Spleen (tissue), 11 donors: ENCODE results near the gene CUX1. TPM values are rescaled to one million over a fixed set of nuclear protein-coding genes. Genes with fewer than 3 reads are reported as not detected.
A peak's percentile ranks its signal among the peaks of the same experiment; 100 is the strongest.

Experiments used
- DNase-seq: peaks from one replicate; pipeline ENCODE4 v3.0.0-alpha.2; 2020
- H3K27ac ChIP-seq, 8 donors: fragments of 200-600 bp; sonication (generic) in 7 of 8; 1 replicate in 4 of 8; 2 replicates in 4 of 8; pipeline versions ENCODE4 v1.5.0 to v1.8.0; 2016 to 2021; ENCODE audit warnings: inconsistent platforms in 4 of 8, mild to moderate bottlenecking in 4 of 8, moderate library complexity in 1 of 8
- H3K27me3 ChIP-seq, 7 donors: fragments of 200-600 bp; sonication (generic) in 6 of 7; replicated peaks in 1 of 7; 1 replicate in 4 of 7; 2 replicates in 3 of 7; pipeline versions ENCODE4 v1.5.0 to v1.8.0; 2016 to 2021; ENCODE audit warnings: inconsistent platforms in 3 of 7, mild to moderate bottlenecking in 1 of 7
- H3K36me3 ChIP-seq, 6 donors: fragments of 200-600 bp; sonication (generic) in 5 of 6; 1 replicate in 4 of 6; 2 replicates in 2 of 6; pipeline versions ENCODE4 v1.5.0 to v1.8.0; 2016 to 2021; ENCODE audit warnings: inconsistent platforms in 2 of 6
- H3K4me1 ChIP-seq, 6 donors: fragments of 200-600 bp; sonication (generic) in 5 of 6; 1 replicate in 3 of 6; 2 replicates in 3 of 6; pipeline versions ENCODE4 v1.5.0 to v1.8.0; 2016 to 2021; ENCODE audit warnings: inconsistent platforms in 3 of 6
- H3K4me3 ChIP-seq, 8 donors: fragments of 200-600 bp; sonication (generic) in 7 of 8; 1 replicate in 4 of 8; 2 replicates in 4 of 8; pipeline versions ENCODE4 v1.5.0 to v1.8.0; 2016 to 2021; ENCODE audit warnings: inconsistent platforms in 4 of 8, mild to moderate bottlenecking in 4 of 8, moderate library complexity in 2 of 8
- H3K9me3 ChIP-seq, 8 donors: fragments of 200-600 bp; sonication (generic) in 7 of 8; 1 replicate in 4 of 8; 2 replicates in 4 of 8; pipeline versions ENCODE4 v1.5.0 to v1.8.0; 2016 to 2021; ENCODE audit warnings: inconsistent platforms in 4 of 8
- CTCF ChIP-seq, 11 experiments: fragments of 200-600 bp in 7 of 11; fragments of 450-650 bp in 4 of 11; sonication (generic) in 4 of 11; IDR thresholded peaks in 8 of 11; conservative IDR thresholded peaks in 3 of 11; 1 replicate in 7 of 11; 2 replicates in 4 of 11; pipeline versions ENCODE4 v1.4.0 to v1.8.0; 2016 to 2021; ENCODE audit warnings: antibody characterized with exemption in 11 of 11, inconsistent platforms in 4 of 11, mild to moderate bottlenecking in 1 of 11
- POLR2A ChIP-seq, 3 donors: fragments of 450-650 bp; IDR thresholded peaks; one replicate each; pipeline ENCODE4 v1.5.1; 2017; ENCODE audit warnings: antibody characterized with exemption in 3 of 3, mild to moderate bottlenecking in 1 of 3
- POLR2AphosphoS5 ChIP-seq, 3 donors: sonication (generic); formaldehyde crosslinking; IDR thresholded peaks; one replicate each; pipeline ENCODE4 v1.5.1; 2017; ENCODE audit warnings: antibody characterized with exemption in 3 of 3
- WGBS, 5 donors: extraction: QIAGEN DNeasy Blood & Tissue Kit in 3 of 5; methylation state at CpG; one replicate each; pipeline versions ENCODE4 v1.1.5 to v1.1.7; 2013 to 2018; 5-methylcytosine and 5-hydroxymethylcytosine counted together
- intact Hi-C: fragments of 100-400 bp; cut with DNase I; formaldehyde crosslinking; loops from one replicate; pipeline ENCODE4 v1.15.0; 2023; ENCODE audit warnings: low total_unique reads
- polyA plus RNA-seq, 3 donors: library from polyadenylated mRNA; stranded (reverse); fragments of 200-250 nt; gene quantifications; one replicate each; pipeline ENCODE4 v1.2.1, GENCODE V29; 2013
- total RNA-seq, 7 donors: library from RNA; depleted of rRNA in 3 of 7; stranded (reverse); fragments of >200 nt in 3 of 7; fragmentation: NEBNext Ultra II Directional in 4 of 7; extraction: Animal tissue kit (Norgen Biotek cat#: 25700) in 4 of 7; gene quantifications; one replicate each; pipeline versions ENCODE4 v1.1.0 to v1.2.1, GENCODE V29; 2016 to 2021
- donor health status: healthy with polysubstance abuse.
- donor health status: DM: no; HTN: no; CAD: no; lungs with moderate emphysema.
- donor health status: DM: no; HTN: no; CAD: no.
- donor health status: Bipolar disorder and iron deficiency.
- donor health status: healthy.
- donor health status: DM: no; HTN: no; CAD: no.
- donor health status: DM: yes; HTN: yes; CAD: no.

CUX1 gene
- total and polyA plus RNA-seq, 10 donors = 9.1 to 95.8 (median 61.9) TPM

GRCh38 chr7:102045681-102046372 lies 228.4 kb downstream of the CUX1 start:
- H3K27ac ChIP-seq = no peak overlapping the region
- TF ChIP-seq POLR2AphosphoS5 (IDR thresholded peaks at IDR 0.05) (no peak), POLR2A (IDR thresholded peaks at IDR 0.05) (no peak), CTCF (IDR thresholded peaks at IDR 0.05 in 8 of 11, conservative IDR thresholded peaks at IDR 0.05 in 3 of 11) (no peak)
- peaks cover 0 to 10% (median 0%) of the 10 kb centered on the region in 6 donors for H3K36me3 ChIP-seq
- H3K4me1 ChIP-seq = peaks cover 6 to 24% (median 18%) of the 10 kb centered on the region in 6 donors
- DNase-seq = no peak
- intact Hi-C loops = no loop called here
- 64 to 80% (median 72%) methylated on average over 11 of the region's 11 CpGs for WGBS, 5 donors
- no peaks in the 10 kb centered on the region for H3K27me3 ChIP-seq
- no peaks in the 10 kb centered on the region for H3K9me3 ChIP-seq
- H3K4me3 ChIP-seq = peak overlapping the region in 2 of 8 donors; percentile 3 to 21

GRCh38 chr7:102046373-102047117 lies 229.1 kb downstream of the CUX1 start:
- Histone ChIP-seq H3K36me3 (peaks cover 0 to 10% (median 0%) of the 10 kb centered on the region in 6 donors), H3K27me3 (no peaks in the 10 kb centered on the region), H3K27ac (no peak overlapping the region), H3K9me3 (no peaks in the 10 kb centered on the region), H3K4me1 (peaks cover 6 to 24% (median 18%) of the 10 kb centered on the region in 6 donors), H3K4me3 (no peak overlapping the region)
- WGBS, 5 donors = 80 to 88% (median 86%) methylated on average over 11 of the region's 11 CpGs
- intact Hi-C loops = no loop called here
- DNase-seq = no peak
- TF ChIP-seq CTCF (IDR thresholded peaks at IDR 0.05 in 8 of 11, conservative IDR thresholded peaks at IDR 0.05 in 3 of 11) = no peak
- TF ChIP-seq POLR2AphosphoS5 (IDR thresholded peaks at IDR 0.05) = no peak
- no peak for TF ChIP-seq POLR2A (IDR thresholded peaks at IDR 0.05)

GRCh38 chr7:102047167-102047566 lies 229.7 kb downstream of the CUX1 start:
- H3K4me3 ChIP-seq = no peak overlapping the region
- no peak overlapping the region for H3K27ac ChIP-seq
- WGBS, 5 donors = 96 to 100% (median 98%) methylated on average over 1 of the region's 1 CpG
- H3K36me3 ChIP-seq = peaks cover 0 to 10% (median 0%) of the 10 kb centered on the region in 6 donors
- H3K9me3 ChIP-seq = no peaks in the 10 kb centered on the region
- TF ChIP-seq POLR2A (IDR thresholded peaks at IDR 0.05) = no peak
- no peak for TF ChIP-seq CTCF (IDR thresholded peaks at IDR 0.05 in 8 of 11, conservative IDR thresholded peaks at IDR 0.05 in 3 of 11)
- TF ChIP-seq POLR2AphosphoS5 (IDR thresholded peaks at IDR 0.05) = no peak
- H3K27me3 ChIP-seq = no peaks in the 10 kb centered on the region
- H3K4me1 ChIP-seq = peaks cover 6 to 24% (median 18%) of the 10 kb centered on the region in 6 donors
- DNase-seq = no peak
- intact Hi-C loops = no loop called here

- H3K27ac ChIP-seq = no peak overlapping the region
- peaks cover 4 to 16% (median 13%) of the 10 kb centered on the region in 6 donors for H3K4me1 ChIP-seq
- peaks cover 0 to 22% (median 16%) of the 10 kb centered on the region in 8 donors for H3K9me3 ChIP-seq
- H3K36me3 ChIP-seq = peaks cover 0 to 10% (median 0%) of the 10 kb centered on the region in 6 donors
- no peak for DNase-seq
- WGBS, 5 donors = 90 to 98% (median 92%) methylated on average over 4 to 8 of the region's 8 CpGs
- H3K27me3 ChIP-seq = no peaks in the 10 kb centered on the region
- no peak overlapping the region for H3K4me3 ChIP-seq
- no peak for TF ChIP-seq POLR2AphosphoS5 (IDR thresholded peaks at IDR 0.05)
- no peak for TF ChIP-seq POLR2A (IDR thresholded peaks at IDR 0.05)
- no peak for TF ChIP-seq CTCF (IDR thresholded peaks at IDR 0.05 in 8 of 11, conservative IDR thresholded peaks at IDR 0.05 in 3 of 11)
- intact Hi-C loops = no loop called here
Observed at GRCh38 chr7:102049765-102050164, 232.3 kb downstream of the CUX1 start.
